ENCODE data around the gene DUSP16.
"Not testable (repeated sequence)": the region's sequence is repeated elsewhere in the genome, so short reads cannot be mapped to it uniquely, and the experiment has no call there.

DUSP16 gene

GRCh38 chr12:12583510-12584178 lies 21.0 kb upstream of the DUSP16 start:
- no peak for DNase-seq (ENCODE audit: low read depth)

DNA sequence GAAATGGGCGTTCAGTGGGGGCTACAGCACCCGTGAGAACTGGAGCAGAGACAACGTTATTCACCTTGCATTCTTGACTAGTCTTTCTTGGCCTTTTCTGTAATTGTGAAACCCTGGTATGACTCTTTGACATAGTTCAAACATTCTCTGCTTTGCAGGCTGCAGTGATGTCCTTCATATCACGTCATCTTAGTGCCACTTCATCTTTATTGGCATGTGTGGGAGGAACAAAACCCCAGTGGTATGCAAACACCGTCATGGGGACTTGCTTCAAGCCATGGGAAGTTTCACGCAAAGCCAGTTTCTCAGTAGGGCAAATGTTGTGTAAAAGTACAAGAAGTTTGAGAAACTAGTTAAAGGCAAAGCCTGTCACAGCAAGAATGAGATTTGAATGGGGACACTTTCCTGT lies 20.2 kb upstream of the DUSP16 start:
- DNase-seq (ENCODE audit: low read depth): no peak

DNA sequence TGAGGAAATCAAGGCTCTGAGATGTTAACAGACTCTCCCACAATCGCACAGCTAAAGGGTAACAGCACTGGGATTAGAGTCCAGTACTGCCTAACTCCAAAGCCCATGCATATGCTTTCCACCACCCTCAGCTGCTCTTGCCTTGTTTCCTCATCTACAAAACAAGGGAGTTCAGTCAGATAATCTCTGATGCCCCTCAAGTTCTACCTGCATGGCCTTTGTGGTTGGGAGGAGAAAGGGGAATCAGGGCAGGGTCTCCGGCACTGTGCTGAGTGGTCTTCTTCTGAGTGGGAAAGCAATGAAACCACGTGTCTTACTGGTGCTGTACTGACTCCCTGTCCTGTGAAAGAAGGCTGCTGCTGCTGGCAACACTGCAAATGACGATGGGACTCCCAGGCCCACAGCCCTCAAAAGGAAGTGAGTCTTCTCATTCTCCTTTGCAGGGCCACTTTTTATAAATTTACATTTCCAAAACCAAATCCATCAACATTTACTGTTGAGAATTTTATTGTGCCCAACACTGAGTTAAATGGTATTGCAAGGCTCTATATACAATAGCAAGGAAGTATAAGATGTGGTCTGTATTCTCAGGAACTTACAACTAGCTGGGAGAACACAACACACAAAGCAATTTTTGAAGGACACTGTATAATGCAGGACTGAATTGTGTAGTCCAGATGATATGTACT lies 19.7 kb upstream of the DUSP16 start:
- no peak for DNase-seq (ENCODE audit: low read depth)

GRCh38 chr12:12580716-12581115 lies 18.1 kb upstream of the DUSP16 start:
- not testable (repeated sequence) for DNase-seq (ENCODE audit: low read depth)

DNA sequence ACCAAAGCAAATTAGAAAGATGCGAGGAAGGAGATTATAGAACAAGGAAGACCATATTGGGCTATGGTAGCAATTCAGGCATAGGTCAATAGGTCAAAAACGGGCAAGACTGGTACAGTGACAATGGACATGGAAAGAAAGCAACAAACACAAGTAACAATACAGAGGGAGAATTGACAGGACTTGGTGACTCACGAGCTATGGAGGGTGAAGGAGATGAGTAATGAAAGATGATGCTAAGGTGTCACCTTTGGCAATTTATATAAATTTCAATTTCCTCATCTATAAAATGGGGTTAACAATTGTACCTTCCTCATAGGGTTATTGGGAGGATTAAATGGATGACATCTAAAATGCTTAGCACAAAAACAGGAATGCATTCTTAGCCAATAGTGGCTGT lies 15.1 kb upstream of the DUSP16 start:
- no peak for DNase-seq (ENCODE audit: low read depth)

DNA sequence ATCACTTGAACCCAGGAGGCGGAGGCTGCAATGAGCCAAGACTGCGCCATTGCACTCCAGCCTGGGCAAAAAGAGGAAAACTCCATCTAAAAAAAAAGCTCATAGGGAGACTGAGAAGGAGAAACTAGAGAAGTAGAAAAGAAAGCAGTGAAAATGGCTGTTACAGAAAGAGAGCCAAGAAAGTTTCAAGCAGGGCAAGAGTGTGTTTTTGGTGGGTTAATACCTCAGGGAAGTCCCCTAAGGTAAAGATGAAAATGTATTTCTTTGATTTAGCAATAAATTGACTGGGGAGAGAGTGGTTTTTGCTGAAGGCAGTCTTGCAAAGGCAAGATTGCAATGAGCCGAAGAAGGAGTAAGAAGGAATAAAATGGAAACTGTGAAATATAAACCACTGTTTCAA lies 10.0 kb upstream of the DUSP16 start:
- DNase-seq (ENCODE audit: low read depth): no peak

DNA sequence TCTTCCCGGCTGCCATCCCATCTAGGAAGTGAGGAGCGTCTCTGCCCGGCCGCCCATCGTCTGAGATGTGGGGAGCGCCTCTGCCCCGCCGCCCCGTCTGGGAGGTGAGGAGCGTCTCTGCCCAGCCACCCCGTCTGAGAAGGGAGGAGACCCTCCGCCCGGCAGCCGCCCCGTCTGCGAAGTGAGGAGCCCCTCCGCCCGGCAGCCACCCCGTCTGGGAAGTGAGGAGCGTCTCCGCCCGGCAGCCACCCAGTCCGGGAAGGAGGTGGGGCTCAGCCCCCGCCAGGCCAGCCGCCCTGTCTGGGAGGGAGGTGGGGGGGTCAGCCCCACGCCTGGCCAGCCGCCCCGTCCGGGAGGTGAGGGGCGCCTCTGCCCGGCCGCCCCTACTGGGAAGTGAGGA lies 3.3 kb upstream of the DUSP16 start:
- DNase-seq (ENCODE audit: low read depth): not testable (repeated sequence)

DNA sequence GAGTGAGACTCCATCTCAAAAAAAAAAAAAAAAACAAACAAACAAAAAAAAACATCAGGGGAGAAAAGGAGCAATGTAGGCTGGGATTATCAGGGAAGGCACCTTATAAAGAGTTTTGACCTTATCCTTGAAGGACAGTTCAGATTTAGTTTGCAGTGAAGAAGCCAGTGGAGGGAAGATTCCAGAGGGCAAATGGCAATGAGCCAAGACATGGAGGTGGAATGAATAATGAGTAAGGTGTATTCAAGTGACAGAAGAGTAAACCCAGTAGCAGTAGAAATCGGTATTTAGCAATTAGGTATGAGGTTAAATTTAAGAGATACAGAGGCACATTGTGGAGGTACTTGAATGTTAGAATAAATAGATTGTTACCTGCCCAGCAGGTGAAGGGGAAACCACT lies 2.2 kb upstream of the DUSP16 start:
- no peak for DNase-seq (ENCODE audit: low read depth)

DNA sequence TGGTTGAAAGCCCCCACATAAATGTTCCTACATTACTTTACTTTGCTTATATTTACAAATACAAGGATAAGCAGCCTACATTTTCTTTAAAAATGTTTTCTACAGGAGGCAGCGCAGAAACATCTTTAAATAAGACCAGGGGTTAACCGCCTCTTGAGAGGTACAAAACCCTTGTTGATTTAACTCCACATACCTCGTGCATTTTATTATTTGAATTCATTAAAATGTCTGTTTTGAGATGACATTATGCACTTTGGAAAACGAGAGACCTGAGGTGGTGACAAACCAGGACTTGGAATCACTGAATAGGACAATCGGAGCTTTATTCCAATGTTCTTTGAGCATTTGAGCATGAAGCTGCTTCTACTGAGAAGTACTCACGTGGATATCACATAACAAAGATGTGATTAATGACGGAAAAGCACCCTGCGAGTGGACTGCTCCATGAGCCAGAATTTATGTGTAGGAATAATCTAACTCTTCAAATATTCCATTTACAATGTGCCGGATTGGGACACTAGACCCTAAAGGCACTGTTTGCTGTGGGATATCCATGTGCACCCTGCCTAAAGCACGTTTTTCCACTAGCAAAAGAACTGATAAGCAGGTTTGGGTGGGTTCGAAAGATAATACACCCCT lies 746 bp upstream of the DUSP16 start:
- no peak for DNase-seq (ENCODE audit: low read depth)

DNA sequence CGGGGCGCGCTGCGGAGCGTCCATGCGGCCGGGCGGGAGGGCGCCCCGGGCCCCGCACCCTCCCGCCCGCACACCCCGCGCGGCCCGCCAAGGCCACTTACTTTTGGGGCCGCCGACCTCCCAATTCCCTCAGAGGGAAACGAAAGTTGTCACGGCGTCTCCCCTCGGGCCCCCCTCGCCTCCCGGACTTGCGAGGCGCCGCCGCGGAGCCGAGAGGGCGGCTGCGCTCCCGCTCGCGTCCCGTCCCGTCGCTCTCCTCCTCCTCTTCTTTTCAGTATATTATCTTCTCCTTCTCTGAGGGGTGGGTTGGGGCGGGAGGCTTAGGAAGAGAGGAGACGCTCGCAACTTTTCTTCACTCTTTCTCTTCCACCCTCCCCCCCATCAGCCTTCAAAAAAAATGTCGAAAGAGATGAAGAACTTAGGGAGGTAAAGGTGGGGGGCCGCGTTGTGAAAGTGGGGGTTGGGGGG lies 613 bp downstream of the DUSP16 start:
- peak; percentile 9 for DNase-seq (ENCODE audit: low read depth)

- DNase-seq (ENCODE audit: low read depth): peak; percentile 6
These were observed 1.2 kb downstream of the DUSP16 start for GRCh38 chr12:12561371-12562015.

GRCh38 chr12:12560587-12561370 lies 1.9 kb downstream of the DUSP16 start:
- peak; percentile 37 for DNase-seq (ENCODE audit: low read depth)

DNA sequence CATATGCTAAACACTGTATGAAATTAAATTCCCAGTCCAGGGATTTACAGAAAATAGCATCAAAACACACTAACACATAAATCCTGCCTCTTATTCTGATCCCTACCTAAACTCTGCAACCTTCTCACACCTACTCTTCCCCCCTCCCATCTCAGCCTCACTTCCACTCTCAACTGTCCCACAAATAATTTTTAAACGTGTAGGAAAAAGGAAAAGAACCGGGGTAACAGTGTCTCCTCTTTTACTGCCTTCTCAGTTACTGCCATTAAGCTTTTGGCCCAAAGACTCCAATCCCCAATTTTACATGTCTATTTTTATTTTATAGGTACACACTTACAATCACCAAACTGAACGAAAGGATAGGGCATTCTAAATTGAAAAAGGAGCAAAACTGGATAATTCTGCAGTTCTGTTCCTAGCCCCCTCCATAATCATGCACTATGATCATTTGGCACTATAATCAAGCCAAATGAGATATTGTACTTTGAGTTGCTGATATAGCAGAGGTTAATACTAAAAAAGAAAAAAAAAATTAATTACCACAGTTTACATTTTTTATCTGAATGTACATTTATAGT lies 2.9 kb downstream of the DUSP16 start:
- no peak for DNase-seq (ENCODE audit: low read depth)

DNA sequence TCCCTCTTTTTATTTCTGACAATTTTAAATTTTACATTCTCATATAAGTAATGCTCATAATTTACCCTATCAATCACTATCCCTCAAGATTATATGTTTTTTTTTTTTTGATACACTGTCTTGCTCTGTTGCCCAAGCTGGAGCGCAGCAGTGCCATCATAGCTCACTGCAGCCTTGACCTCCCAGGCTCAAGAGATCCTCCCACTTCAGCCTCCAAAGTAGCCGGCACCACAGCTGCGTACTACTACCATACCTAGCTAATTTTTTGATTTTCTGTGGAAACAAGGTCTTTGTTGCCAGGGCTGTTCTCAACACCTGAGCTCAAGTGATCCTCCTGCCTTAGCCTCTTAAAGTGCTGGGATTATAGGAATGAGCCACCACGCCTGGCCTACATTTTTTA lies 4.4 kb downstream of the DUSP16 start:
- no peak for DNase-seq (ENCODE audit: low read depth)

DNA sequence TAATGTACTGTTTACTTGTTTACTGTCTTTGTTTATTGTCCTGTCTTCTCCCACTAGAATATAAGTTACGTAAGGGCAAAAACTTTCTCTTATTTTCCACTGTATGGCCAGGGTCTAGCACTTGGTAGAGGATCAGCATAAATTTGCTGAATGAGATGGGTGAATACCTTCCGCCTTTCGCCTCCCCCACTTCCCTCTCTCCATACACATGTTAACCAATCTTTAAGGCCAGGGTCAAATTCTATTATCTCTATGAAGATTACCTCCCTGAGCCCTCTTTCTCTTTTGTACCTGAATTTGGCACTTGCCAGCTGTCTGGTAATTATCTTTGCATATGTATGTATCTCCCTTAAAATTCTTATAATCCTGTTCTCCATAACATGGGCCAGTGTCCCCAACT lies 4.9 kb downstream of the DUSP16 start:
- DNase-seq (ENCODE audit: low read depth): no peak

- no peak for DNase-seq (ENCODE audit: low read depth)
These were observed 7.0 kb downstream of the DUSP16 start for GRCh38 chr12:12555656-12556055.

GRCh38 chr12:12553208-12553785 lies 9.4 kb downstream of the DUSP16 start:
- no peak for DNase-seq (ENCODE audit: low read depth)

DNA sequence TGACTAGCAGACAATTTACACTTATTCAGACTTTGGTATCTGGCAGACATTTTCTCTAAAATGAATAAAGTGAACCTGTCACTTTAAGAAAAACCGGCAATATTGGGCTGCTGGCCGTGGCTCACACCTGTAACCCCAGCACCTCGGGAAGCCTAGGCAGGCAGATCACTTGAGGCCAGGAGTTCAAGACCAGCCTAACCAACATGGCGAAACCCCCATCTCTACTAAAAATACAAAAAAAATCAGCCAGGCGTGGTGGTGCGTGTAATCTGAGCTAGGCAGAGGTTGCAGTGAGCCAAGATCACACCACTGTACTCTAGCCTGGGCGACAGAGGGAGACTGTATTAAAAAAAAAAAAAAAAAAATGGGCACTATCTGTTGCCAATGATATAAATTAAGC lies 11.5 kb downstream of the DUSP16 start:
- DNase-seq (ENCODE audit: low read depth): no peak

DNA sequence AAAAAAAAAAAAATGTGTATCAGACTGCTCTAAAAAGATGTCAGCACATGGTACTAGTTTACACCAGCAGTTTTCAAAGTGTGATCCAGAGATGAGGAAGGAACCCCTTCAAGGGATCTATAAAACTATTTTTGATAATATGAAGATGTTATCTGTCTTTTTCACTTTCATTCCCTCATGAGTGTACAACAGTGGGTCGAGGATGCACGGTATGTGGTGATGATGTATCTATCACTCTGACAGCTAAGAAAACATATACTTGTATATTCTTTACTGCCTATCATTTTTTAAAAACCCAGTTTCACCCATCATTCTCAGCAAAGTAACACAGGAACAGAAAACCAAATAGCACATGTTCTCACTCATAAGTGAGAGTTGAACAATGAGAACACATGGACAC lies 12.4 kb downstream of the DUSP16 start:
- no peak for DNase-seq (ENCODE audit: low read depth)

DNA sequence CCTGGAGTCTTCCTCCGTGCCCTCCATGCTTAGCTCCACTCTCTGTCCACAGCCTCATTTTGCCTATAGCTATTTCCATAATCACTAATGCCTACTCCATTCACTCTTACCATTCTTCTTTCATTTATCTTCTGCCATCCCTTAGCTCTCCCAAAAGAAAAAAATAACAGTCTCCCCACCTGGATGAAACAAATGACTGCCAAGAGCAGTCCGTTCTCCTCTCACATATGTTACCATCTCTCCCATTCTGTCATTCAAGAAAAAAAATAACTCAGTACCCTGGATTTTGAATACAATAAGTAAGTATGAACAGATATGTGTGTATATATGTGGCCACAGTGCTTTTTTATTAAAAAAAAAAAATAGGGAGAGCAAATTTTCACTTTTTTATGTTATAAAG lies 13.2 kb downstream of the DUSP16 start:
- no peak for DNase-seq (ENCODE audit: low read depth)

DNA sequence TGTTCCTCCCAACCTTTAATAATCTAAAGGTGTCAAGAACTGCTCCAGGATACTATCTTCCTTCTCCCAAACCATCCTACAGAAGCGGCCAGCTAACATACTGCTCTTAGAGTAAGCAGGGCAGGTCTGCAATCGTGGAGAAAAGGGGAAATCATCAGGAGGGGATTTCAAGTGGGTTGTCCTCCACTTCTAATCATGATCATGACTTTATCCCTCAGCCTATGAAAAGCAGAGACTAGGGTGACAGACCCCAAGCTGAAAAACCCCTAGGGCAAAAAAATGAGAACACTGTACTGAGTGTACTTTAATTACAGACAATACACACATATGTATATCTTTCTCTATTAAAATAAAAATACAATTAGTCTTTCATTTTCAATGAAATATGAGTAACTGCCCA lies 13.9 kb downstream of the DUSP16 start:
- DNase-seq (ENCODE audit: low read depth): no peak

Measured in activated gamma-delta T cell treated with anti-CD3 and anti-CD28 coated beads, Interleukin-2, amount 50 U/mL, for 16 hours (primary cell).